H7 (cell line): ENCODE measurements around the gene PLXDC1. TPM values are rescaled to one million over a fixed set of nuclear protein-coding genes. Genes with fewer than 3 reads are reported as not detected.
"Not testable (repeated sequence)": the region's sequence is repeated elsewhere in the genome, so short reads cannot be mapped to it uniquely, and the experiment has no call there.

ENCODE experiments used
- DNase-seq: peaks from one replicate; pipeline ENCODE4 v3.0.0; 2012
- H3K27me3 ChIP-seq: 2 replicates; pipeline ENCODE4 v1.6.0; 2011; ENCODE audit warnings: mild to moderate bottlenecking, low read length; ENCODE audit not compliant: control insufficient read depth, insufficient read depth
- H3K36me3 ChIP-seq: replicated peaks from 2 replicates; pipeline ENCODE4 v1.5.1; 2011; ENCODE audit warnings: low read length; ENCODE audit not compliant: control insufficient read depth, insufficient read depth
- H3K4me3 ChIP-seq: 2 replicates; pipeline ENCODE4 v1.5.1; 2011; ENCODE audit warnings: low read depth, mild to moderate bottlenecking, control low read depth, low read length, moderate library complexity; ENCODE audit not compliant: insufficient read depth
- total RNA-seq: library from RNA; depleted of rRNA; stranded (reverse); fragments of >200 nt; shearing (Covaris generic); gene quantifications from 2 replicates; pipeline ENCODE4 v1.2.3, GENCODE V29; 2014

PLXDC1 gene
- total RNA-seq, 1 experiment from 2014 or later, result 0.38 TPM

GRCh38 chr17:39074676-39075075 lies 76.8 kb downstream of the PLXDC1 start:
- Histone ChIP-seq H3K4me3 (no peak overlapping the region), H3K36me3 (no peaks in the 10 kb centered on the region; the same call in none of the 2 replicates), H3K27me3 (no peaks in the 10 kb centered on the region)
- no peak for DNase-seq

DNA sequence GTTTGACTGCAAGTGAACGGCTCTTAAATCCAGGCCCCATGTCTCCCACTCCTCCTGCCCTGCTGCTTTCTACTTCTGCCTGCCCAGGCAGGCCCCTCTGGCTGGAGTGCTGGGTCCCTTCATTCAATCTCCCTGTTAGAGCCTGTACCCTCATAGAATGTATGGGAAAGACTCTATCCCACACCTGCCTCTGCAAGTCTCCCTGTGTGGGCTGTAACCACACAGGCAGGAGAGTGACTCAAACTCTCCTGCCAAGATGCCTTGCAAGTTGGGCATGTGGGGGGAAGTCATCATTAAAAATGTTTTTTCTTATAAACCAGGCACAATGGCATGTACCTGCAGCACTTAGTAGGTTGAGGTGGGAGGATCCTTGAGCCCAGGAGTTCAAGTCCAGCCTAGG lies 77.5 kb downstream of the PLXDC1 start:
- Histone ChIP-seq H3K4me3 (no peak overlapping the region), H3K36me3 (no peaks in the 10 kb centered on the region; the same call in none of the 2 replicates), H3K27me3 (no peaks in the 10 kb centered on the region)
- no peak for DNase-seq

DNA sequence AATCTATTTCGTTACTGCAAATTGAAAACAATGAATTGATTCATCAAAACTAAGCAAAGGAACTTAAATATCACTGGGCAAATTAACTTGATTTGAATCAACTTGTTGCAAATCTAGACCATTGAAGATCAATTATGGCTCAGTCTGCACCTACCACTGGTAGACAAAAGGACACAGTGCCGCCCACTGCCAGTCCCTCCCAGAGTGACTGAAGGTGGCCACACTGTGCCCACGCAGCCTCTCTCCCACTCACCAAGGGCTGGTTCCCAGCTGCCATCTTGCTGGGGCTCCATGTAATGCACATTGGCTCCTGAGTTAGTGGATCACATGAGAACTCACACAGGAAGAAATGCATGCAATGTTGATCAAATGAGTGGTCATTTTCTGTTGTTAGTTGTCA lies 78.1 kb downstream of the PLXDC1 start:
- H3K36me3 ChIP-seq, result no peaks in the 10 kb centered on the region; the same call in none of the 2 replicates
- DNase-seq, result no peak

GRCh38 chr17:39071573-39071972 lies 79.9 kb downstream of the PLXDC1 start:
- no peak for DNase-seq
- no peaks in the 10 kb centered on the region for H3K27me3 ChIP-seq
- H3K4me3 ChIP-seq, result no peak overlapping the region
- H3K36me3 ChIP-seq, result no peaks in the 10 kb centered on the region; the same call in none of the 2 replicates

More for the DNA sequence above, 78.1 kb downstream of the PLXDC1 start:
- no peaks in the 10 kb centered on the region for H3K27me3 ChIP-seq
- H3K4me3 ChIP-seq, result no peak overlapping the region

DNA sequence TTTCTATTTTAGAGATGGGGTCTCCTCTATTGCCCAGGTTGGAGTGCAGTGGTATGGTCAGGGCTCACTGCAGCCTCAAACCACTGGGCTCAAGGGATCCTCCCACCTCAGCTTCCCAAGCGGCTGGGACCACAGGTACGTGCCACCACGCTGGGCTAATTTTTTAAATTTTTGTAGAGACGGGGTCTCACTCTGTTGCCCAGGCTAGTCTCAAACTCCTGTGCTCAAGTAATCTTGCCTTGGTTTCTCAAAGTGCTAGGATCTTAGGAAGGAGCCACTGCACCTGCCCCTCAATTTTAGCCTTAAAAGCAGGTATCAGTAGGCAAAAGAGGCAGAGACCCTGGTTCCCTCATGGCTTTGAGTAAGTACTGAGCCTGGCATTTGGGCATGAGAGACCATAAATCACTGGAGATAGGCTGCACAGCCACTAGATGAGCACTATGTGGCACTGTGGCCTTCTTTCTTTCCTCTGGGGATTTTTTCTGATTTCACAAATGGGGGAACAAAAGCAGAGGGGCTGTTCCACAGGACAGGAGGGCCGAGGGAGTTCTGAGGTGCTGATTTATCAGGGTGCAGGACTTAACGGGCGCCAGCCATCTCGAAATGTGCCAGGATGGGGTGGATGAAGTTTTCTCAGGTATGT lies 82.2 kb downstream of the PLXDC1 start:
- Histone ChIP-seq H3K36me3 (no peaks in the 10 kb centered on the region; the same call in none of the 2 replicates), H3K4me3 (no peak overlapping the region), H3K27me3 (no peaks in the 10 kb centered on the region)
- peak; percentile 82 for DNase-seq

GRCh38 chr17:39064819-39065218 lies 86.6 kb downstream of the PLXDC1 start:
- DNase-seq, result no peak
- H3K27me3 ChIP-seq, result no peaks in the 10 kb centered on the region
- no peak overlapping the region for H3K4me3 ChIP-seq
- no peaks in the 10 kb centered on the region; the same call in 1 of the 2 replicates for H3K36me3 ChIP-seq

DNA sequence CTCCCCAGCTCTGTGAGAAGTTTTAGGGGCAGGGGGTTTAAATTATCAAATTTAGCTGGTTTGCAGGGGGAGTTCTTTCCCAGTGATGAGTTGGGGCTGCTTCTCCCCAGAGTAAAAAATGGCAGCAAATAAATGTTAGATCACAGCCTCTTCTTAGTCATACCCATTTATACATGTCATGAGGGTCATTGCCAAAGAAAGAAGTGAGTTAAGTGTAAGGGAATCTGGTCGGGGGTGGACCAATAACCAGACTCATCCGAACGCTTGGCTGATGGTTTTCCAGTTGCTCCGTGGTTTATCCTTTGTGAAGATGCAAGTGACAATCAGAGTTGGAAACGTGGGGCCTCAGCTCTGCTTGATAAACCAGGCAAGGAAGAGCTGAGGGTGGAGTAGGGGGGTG lies 87.1 kb downstream of the PLXDC1 start:
- no peaks in the 10 kb centered on the region; the same call in 1 of the 2 replicates for H3K36me3 ChIP-seq
- DNase-seq, result no peak

DNA sequence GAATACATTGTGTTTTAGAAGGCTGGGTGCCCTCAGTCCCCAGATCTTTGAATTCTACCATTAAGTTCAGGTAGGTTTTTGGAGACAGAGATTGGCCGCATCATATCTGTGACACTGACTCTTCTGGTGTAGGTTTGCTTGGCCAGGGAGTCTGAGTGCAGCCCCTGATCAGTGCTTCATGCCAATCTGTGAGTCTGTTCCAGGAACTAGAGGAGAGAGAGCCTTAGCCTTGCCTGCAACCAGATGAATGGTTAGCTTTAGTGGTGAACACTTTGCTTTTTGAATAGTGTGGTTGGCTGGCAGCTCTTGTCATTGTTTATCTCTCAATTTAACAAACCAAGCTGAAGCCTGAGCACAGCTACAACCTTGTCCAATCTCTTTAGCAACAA lies 87.8 kb downstream of the PLXDC1 start:
- Histone ChIP-seq H3K36me3 (no peaks in the 10 kb centered on the region; the same call in 1 of the 2 replicates), H3K4me3 (no peak overlapping the region), H3K27me3 (no peaks in the 10 kb centered on the region)
- DNase-seq, result no peak

More for the DNA sequence above, 87.1 kb downstream of the PLXDC1 start:
- Histone ChIP-seq H3K27me3 (no peaks in the 10 kb centered on the region), H3K4me3 (no peak overlapping the region)

DNA sequence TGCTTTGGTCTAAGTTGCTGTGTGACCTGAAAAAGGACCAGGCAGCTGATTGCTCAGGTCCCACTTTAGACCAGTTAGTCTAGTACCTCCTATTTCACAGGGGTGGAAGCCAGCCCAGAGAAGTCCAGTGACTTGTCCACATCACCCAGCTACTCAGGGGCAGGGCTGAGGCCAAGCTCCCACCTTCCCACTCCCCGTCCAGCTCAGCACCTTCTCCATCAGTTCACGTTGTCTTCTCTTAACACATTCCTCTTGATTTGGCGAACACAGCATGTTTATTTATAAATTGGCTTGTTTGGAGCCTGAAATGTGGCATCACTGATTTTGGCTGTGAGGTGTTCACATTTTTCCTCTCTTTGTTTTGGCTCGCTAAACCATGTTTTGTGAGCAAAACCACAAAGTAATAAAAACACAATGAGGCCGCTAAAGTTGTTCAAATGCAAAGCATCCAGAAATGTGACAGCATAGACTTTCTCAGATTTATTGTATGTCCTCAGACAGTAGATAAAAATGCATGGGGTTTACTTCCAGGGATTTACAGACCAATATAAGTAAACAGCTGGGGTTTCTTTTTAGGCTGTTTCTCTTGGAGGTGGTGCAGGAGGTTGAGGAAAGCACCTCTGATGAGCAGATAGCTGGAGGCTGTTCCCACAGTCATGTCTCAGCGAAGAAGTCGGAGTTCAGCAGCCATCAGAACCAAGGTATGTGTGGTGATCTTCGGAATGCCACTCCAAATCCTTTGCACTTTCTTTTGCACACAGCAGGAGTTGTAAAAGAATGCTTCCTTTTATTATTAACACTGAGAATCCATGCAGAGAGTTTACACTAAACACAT lies 88.4 kb downstream of the PLXDC1 start:
- H3K4me3 ChIP-seq, result no peak overlapping the region
- DNase-seq, result no peak
- no peaks in the 10 kb centered on the region; the same call in 1 of the 2 replicates for H3K36me3 ChIP-seq
- H3K27me3 ChIP-seq, result no peaks in the 10 kb centered on the region

DNA sequence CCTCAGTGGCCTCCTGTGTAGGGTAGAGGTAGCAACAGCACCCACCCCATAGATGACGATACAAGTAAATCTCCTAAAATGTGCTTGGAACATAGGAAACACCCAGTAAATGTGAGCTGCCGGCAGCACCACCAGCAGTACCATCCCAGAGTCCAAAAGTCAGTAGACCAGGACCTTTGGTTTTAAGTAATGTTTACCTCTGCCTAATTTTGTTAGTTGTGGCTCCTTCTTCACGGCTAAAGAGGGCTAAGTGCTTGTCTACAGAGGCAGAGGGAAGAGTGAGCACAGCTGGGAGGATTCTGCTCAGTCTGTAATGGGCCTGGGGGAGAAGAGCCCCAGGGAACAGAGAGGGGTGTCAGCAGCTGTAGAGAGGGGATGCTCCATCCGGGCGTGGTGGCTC lies 92.9 kb downstream of the PLXDC1 start:
- Histone ChIP-seq H3K4me3 (no peak overlapping the region), H3K36me3 (no peaks in the 10 kb centered on the region), H3K27me3 (no peaks in the 10 kb centered on the region)
- DNase-seq, result no peak

DNA sequence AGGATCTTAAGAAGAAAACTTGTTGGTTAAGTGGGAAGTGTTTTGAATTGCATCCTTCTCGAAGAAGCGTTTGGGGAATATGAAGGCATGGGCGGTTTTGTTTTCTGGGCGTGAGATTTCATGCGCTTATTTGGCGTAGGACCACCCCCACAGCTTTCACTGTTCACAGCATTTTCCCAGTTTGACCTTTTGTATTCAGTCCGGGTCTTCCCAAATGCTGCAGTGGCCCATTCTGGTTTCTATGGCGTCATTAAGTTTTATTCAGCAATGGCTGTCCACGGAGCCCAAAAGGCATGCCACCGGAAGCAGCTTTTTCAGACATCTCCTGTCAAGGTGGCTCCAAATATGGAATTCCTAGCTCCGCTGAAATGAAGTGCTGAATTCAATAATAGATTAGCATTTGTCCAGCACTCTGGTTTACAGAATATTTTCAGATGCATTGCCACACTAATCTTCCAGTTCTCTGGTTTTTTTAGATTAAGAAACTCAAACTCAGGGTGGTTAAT lies 93.7 kb downstream of the PLXDC1 start:
- DNase-seq, result no peak
- peak overlapping the region; percentile 76 for H3K4me3 ChIP-seq
- no peaks in the 10 kb centered on the region for H3K27me3 ChIP-seq
- H3K36me3 ChIP-seq, result no peaks in the 10 kb centered on the region

DNA sequence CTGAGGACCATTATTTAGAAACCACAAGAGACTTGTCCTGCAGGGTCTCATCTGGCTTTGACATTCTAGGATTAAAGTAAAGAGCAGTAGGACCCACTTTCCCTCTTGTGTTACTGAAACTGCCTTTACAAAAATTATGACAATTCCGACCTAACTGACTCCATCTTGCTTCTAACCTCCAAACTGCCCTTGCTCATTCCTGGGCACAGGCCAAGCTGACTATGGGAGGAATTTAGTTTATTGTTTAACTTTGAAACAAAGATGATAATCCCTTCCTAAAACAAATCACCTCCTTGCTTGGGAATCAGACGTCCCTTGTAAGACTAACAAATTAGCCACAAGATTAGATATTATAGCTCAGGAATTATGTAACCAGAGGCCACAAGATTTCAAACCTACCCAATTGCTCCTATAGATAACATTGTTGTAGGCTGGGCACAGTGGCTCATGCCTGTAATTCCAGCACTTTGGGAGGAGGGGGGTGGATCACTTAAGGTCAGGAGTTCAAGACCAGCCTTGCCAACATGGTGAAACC lies 97.3 kb downstream of the PLXDC1 start:
- no peaks in the 10 kb centered on the region for H3K27me3 ChIP-seq
- DNase-seq, result no peak
- no peak overlapping the region for H3K4me3 ChIP-seq
- no peaks in the 10 kb centered on the region for H3K36me3 ChIP-seq

DNA sequence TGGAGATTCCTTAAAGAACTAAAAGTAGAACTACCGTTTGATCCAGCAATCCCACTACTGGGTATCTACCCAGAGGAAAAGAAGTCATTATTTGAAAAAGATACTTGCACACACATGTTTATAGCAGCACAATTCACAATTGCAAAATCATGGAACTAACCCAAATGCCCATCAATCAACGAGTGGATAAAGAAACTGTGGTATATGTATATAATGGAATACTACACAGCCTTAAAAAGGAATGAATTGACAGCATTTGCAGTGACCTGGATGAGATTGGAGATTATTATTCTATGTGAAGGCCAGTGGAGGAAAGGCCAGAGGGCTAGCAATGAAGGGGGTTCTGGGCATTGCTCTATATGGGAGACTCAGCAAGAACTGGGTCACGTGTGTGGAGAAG lies 99.0 kb downstream of the PLXDC1 start:
- not testable (repeated sequence) for DNase-seq, H3K27me3 ChIP-seq, H3K36me3 ChIP-seq, H3K4me3 ChIP-seq

GRCh38 chr17:39051001-39051585 lies 100.3 kb downstream of the PLXDC1 start:
- no peak overlapping the region for H3K4me3 ChIP-seq
- H3K36me3 ChIP-seq, result no peaks in the 10 kb centered on the region
- no peaks in the 10 kb centered on the region for H3K27me3 ChIP-seq
- DNase-seq, result no peak
